ENCODE data around the gene FAM193A.

Gene FAM193A

GRCh38 chr4:2694691-2695090 lies 158.2 kb downstream of the FAM193A start:
- no peak overlapping the region for H3K4me3 ChIP-seq (replicated peaks; ENCODE audit: low read depth, low read length)
- TF ChIP-seq CTCF (IDR thresholded peaks at IDR 0.05; ENCODE audit: low read depth, low read length, missing control alignments) = no peak
- DNase-seq (ENCODE audit: extremely low read depth, low read depth) = no peak

GRCh38 chr4:2695346-2696060 lies 159.1 kb downstream of the FAM193A start:
- H3K4me3 ChIP-seq (replicated peaks; ENCODE audit: low read depth, low read length) = no peak overlapping the region
- DNase-seq (ENCODE audit: extremely low read depth, low read depth) = no peak
- TF ChIP-seq CTCF (IDR thresholded peaks at IDR 0.05; ENCODE audit: low read depth, low read length, missing control alignments) = no peak

GRCh38 chr4:2696423-2696822 lies 160.0 kb downstream of the FAM193A start:
- H3K4me3 ChIP-seq (replicated peaks; ENCODE audit: low read depth, low read length) = no peak overlapping the region
- no peak for TF ChIP-seq CTCF (IDR thresholded peaks at IDR 0.05; ENCODE audit: low read depth, low read length, missing control alignments)
- DNase-seq (ENCODE audit: extremely low read depth, low read depth) = no peak

- TF ChIP-seq CTCF (IDR thresholded peaks at IDR 0.05; ENCODE audit: low read depth, low read length, missing control alignments) = no peak
- no peak for DNase-seq (ENCODE audit: extremely low read depth, low read depth)
- no peak overlapping the region for H3K4me3 ChIP-seq (replicated peaks; ENCODE audit: low read depth, low read length)
Observed at GRCh38 chr4:2697995-2698414, 161.6 kb downstream of the FAM193A start.

- DNase-seq (ENCODE audit: extremely low read depth, low read depth) = no peak
- TF ChIP-seq CTCF (IDR thresholded peaks at IDR 0.05; ENCODE audit: low read depth, low read length, missing control alignments) = no peak
- no peak overlapping the region for H3K4me3 ChIP-seq (replicated peaks; ENCODE audit: low read depth, low read length)
Observed at GRCh38 chr4:2698504-2698903, 162.1 kb downstream of the FAM193A start.

GRCh38 chr4:2698951-2699505 lies 162.6 kb downstream of the FAM193A start:
- DNase-seq (ENCODE audit: extremely low read depth, low read depth) = no peak
- TF ChIP-seq CTCF (IDR thresholded peaks at IDR 0.05; ENCODE audit: low read depth, low read length, missing control alignments) = no peak
- H3K4me3 ChIP-seq (replicated peaks; ENCODE audit: low read depth, low read length) = no peak overlapping the region

Measured in HFF-Myc (cell line).